Dermis microvascular lymphatic vessel endothelial cell (primary cell): ENCODE measurements around the gene DCBLD1. TPM values are rescaled to one million over a fixed set of nuclear protein-coding genes. Genes with fewer than 3 reads are reported as not detected.

ENCODE experiments used
- total RNA-seq: library from RNA; depleted of rRNA; stranded (reverse); fragments of >200 nt; gene quantifications from 2 replicates; pipeline ENCODE4 v1.2.1, GENCODE V29; 2014

Gene DCBLD1
- total RNA-seq, 1 donor from 2014 or later: 25.4 TPM

Other genes with a start within 250 kb of the DCBLD1 start
- gene VGLL2, start 217.1 kb upstream of the DCBLD1 start, total RNA-seq: not detected in 2 replicates
- not detected in 2 replicates for gene ROS1, start 56.7 kb upstream of the DCBLD1 start, total RNA-seq
- 25.0 and 31.1 TPM in 2 replicates for gene GOPC, start 119.8 kb downstream of the DCBLD1 start, total RNA-seq
- gene NUS1, start 192.8 kb downstream of the DCBLD1 start, total RNA-seq: 11.6 and 15.8 TPM in 2 replicates